Measurements from ENCODE around the gene IER5L.
A peak's percentile ranks its signal among the peaks of the same experiment; 100 is the strongest.
"Not testable (repeated sequence)": the region's sequence is repeated elsewhere in the genome, so short reads cannot be mapped to it uniquely, and the experiment has no call there.

Gene IER5L

DNA sequence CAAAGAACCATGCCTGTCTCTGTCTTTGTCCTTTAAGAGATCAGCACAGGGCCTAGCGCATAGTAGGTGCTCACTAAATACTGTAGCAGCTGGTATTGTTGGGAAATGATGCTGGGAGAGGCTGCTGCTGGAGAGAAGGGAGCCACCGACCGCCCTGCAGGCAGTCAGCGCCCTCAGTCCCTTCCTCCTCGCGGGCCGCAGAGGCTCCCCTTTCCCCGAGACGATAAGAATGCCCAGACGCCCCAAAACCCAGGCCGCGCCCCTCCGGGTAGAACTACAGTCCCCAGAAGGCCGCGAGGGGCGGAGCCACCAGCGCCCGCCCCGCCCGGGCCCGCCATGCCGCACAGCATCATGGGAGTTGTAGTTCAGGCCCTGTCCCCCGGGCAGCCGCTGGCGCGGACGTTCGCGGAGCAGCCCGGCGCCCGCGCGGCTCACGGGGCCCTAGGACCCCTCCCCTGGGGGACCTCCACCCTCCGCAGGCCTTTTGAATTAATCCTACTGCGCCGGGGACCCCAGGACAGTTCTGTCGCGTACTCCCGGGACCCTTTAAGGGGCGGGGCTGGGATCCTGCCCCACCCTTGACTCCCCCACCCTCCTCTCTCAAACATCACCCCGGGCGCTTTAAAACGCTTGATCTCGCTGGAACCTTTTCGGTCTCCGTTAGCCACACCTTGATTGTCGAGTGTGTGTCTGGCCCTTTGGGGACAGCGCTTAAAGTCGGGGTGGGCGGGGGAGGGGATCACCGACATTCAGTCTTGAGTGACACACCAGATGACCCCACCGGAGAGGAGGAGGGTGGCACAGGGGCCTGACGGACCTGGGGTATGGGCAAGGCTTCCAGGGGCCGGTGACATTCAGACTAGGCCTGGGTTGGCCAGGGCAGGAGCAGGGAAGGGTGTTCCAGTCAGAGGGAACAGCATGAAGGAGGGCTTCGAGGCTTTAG is 24.8 kb upstream of the IER5L start:
- peak; percentile 80 to 84 for DNase-seq

DNA sequence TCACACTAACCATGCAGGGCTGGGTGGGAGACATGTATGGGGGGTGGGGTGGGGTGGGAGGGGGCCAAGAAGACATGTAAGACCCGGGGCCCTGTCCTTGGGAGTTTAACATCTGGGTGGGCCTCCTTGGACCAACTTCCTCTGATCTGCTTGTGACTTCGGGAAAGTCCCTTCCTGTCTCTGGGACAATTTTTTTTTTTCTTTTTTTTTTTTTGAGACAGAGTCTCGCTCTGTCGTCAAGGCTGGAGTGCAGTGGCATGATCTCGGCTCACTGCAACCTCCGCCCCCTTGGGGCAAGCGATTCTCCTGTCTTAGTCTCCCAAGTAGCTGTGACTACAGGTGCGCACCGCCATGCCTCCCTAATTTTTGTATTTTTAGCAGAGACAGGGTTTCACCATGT is 23.8 kb upstream of the IER5L start:
- DNase-seq = peak in 1 of 2 donors; percentile 34

DNA sequence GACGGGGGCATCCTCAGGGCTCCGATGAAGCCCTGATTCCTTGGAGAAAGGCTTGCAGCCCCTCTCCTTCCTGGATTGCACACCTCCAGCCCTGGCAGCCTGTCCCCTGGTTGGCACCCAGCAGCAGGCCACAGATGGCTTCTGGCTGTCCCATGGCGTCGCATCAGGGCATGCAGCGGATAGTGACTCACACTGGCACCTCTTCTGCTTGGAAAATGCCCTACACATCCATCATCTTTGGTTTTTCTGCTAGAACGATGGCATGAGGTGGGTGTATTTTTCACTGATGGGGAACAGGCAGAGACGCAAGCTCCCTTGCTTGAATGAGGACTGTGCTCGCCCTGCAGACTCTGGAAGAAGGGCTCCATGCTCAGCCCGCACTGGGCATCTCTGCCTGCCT is 23.2 kb upstream of the IER5L start:
- no peak for DNase-seq

DNA sequence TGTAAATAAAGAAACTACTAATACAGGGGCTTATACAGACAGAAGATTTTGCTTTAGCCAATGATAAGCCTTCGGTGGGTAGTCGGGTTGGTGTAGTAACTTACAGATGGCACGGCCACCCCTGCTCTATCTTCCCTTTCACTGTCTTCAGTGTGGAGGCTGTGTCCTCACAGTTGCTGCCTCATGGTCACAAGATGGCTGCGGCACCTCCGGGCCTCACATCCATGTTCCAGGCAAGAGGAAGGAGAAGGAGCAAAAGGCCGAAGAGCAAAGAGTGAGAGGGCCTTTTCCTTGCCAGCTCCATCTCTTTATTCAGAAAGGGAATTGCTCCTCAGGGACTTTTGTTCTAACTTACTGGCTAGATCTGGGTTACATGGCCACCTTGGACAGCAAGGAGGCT is 22.2 kb upstream of the IER5L start:
- no peak for DNase-seq

DNA sequence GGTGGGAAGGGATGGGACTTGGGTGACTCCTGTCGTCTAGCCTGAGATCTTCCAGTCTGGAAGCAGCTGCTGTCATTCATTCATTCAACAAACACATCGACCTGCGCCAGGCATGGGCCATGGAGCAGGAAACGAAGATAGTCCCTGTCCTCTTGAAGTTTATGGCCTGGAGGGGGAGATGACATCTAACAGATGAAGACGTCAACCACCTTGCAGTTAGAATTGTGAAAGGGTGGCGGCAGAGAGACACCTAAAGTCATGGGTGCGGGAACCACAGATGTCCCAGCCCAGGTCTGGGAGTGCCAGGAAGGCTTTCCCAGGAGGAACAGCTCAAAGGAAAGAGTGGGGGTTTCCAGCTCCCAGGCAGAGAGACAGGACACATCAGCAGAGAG is 21.0 kb upstream of the IER5L start:
- no peak for DNase-seq

DNA sequence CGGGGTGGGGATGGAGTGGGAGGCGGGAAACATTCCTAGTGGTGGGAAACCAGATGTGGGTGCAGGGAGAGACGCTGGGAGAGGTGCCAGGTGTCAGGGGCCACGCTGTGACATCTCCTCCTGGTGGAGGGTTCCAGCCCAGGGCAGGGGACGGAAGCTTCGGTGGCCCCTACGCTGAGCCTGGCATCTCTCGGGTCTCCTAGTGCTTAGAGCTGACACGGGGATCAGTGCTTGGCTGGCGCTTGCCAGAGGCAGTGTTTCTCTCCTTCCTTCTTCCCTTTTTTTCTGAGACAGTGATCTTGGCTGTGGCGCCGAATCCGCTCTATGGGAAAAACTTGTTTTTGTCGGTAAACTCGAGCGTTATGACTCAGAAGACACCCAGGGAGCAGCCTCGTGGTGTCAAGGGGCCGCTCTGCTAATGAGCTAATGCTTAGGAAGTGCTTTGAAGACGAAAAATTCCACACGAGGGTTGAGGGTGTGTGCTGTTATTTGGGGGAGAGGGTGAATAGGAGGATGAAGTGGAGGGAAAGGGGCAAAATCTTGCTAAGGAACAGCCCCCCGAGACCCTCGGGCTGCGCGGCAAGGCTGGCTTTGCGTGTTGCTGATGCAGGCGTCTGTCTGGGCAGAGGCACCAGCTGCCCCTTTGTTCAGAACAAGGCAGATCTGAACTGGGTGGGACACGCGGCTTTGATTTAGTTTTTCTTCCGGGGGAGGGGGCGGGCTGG is 20.4 kb upstream of the IER5L start:
- peak; percentile 85 to 88 for DNase-seq

DNA sequence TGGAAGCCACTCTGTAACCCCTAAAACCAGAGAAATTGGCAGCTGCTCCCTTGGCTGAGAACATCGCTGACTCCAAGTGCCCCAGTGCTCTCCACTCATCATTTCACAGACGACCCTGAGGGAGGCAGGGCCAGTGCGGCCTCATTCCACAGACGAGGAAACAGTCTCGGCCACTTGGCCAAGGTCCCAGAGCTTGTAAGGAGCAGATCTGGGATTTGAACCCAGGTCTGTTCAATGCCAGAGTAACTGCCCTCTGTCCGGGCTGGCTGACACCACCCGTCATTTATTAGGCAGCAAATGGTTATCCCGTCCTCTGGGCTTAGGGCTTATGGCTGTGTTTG is 19.9 kb upstream of the IER5L start:
- DNase-seq = no peak

GRCh38 chr9:129197045-129197444 is 19.0 kb upstream of the IER5L start:
- not testable (repeated sequence) for DNase-seq

DNA sequence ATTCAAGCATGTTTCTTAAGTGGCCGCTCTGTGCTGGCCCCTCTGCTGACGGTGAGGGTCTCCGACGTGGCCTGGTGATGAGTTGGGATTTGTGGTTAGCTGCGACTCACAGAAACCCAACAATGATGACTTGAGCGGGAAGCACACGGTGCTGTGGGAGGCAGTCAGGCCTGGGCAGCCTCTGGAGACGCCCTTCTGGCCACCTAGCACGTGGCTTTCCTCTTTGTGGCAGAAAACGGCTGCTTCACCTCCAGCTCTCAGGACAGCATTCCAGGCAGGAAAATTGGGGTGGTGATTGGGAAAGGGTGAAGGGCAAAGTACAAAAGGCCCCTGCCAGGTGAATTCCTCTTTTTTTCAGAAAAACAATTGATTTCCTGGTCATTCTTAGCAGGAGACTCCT is 17.5 kb upstream of the IER5L start:
- no peak for DNase-seq

DNA sequence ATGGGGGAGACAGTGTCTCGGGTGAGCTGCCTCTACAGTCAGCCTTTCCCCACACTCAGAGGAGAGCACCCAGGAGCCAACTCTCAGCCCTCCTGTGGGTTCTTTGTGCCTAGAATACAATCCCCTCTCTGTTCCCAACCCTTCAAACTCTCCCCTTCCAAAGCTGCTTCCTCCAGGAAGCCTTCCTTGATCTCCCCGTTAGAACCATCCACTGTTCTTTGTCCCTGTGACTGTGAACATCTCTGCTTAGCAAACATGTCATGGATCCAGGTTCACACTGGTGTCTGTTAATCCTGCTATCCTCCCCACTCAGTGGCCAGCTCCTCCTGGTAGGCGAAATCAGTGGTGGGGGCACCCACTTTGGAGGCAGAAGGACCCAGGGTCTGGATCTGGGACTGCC is 16.2 kb upstream of the IER5L start:
- DNase-seq = no peak

- DNase-seq = no peak
Measured at GRCh38 chr9:129193655-129194054, 15.6 kb upstream of the IER5L start.

DNA sequence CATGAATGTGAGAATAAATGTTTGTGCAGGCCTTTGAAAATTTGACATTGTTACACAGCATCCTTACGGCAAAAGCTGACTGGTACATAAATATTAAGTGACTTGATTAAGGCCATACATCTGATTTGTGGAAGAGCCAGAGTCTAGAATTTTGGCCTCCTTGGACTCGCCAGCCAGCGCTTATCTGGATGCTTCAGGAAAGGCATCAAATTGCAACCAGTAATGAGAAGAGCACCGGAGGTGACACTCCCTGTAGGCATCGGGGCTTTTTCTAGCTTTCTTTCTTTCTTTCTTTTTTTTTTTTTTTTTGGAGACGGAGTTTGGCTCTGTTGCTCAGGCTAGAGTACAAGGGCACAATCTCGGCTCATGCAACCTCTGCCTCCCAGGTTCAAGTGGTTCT is 13.2 kb upstream of the IER5L start:
- no peak for DNase-seq

GRCh38 chr9:129189971-129190370 is 11.9 kb upstream of the IER5L start:
- not testable (repeated sequence) for DNase-seq

GRCh38 chr9:129187042-129187441 is 9.0 kb upstream of the IER5L start:
- DNase-seq = no peak

- no peak for DNase-seq
Measured at GRCh38 chr9:129185991-129186390, 7.9 kb upstream of the IER5L start.

DNA sequence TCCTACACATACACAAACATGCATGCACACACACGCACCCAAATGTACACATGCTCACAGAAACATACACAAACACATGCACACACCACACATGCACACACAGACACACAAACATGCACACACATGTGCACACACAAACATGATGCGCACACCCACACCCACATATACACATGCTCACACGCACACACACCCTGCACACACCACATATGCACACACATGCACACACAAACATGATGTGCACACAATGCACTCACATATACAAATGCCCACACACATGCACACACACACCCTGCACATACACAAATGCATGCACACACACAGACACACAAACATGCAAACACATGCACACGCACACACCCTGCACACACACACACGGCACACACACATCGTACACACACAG is 7.3 kb upstream of the IER5L start:
- no peak for DNase-seq

DNA sequence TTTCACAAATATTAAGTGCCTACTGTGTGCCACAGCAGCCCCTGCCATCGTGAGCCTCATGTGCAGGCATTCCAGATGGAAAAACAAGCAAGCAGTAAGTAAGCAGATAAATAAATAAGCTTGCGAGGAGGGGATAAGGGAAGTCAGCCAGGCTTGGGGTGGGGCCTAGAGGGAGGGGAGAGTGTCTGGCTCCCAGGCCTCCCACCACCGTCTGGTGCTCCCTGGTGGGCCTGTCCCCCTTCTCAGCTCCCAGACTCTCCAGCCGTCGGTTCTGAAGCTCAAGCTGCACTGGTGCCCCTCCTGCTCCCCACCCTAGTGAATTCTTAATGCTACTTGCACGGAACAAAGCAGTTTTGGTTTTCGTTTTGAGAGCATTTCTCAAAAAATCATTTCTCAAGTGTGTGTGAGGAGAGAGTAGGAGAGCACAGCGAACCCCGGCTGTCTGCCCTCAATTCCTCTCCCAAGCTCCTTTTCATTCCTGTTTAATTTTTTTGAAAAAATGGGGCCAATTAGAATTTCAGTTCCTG is 6.6 kb upstream of the IER5L start:
- no peak for DNase-seq

DNA sequence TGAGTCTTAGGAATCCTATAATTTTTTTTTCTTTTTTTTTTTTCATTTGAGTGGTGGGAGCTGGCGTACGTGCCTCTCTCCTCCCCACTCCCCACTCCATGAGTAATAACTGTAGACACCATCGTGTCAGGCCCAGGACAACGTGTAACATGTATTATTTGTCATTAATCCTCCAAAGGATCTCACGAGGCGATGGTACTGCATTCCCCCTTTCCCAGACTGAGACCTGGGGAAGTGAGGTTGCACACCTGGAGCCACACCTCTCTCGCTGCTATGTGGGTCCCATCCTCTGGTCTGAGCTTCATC is 6.1 kb upstream of the IER5L start:
- no peak for DNase-seq

GRCh38 chr9:129183495-129184218 is 5.6 kb upstream of the IER5L start:
- no peak for DNase-seq

- DNase-seq = peak; percentile 44 to 46
Measured at GRCh38 chr9:129182625-129183494, 4.8 kb upstream of the IER5L start.

- no peak for DNase-seq
Measured at GRCh38 chr9:129182122-129182521, 4.1 kb upstream of the IER5L start.

- DNase-seq = no peak
Measured at GRCh38 chr9:129181246-129181645, 3.2 kb upstream of the IER5L start.
